Sigmoid colon (tissue), 7 donors: ENCODE measurements around the gene HTRA3. TPM values are rescaled to one million over a fixed set of nuclear protein-coding genes. Genes with fewer than 3 reads are reported as not detected.

Source experiments
- DNase-seq: peaks from one replicate; pipeline ENCODE4 v3.0.0-alpha.2; 2019
- H3K27ac ChIP-seq, 4 donors: fragments of 200-600 bp; sonication (generic); one replicate each; pipeline ENCODE4 v1.5.1; 2016 to 2019; ENCODE audit warnings: mild to moderate bottlenecking in 1 of 4
- H3K27me3 ChIP-seq, 3 donors: fragments of 200-600 bp; sonication (generic); one replicate each; pipeline ENCODE4 v1.5.1; 2019; ENCODE audit warnings: mild to moderate bottlenecking in 1 of 3
- H3K36me3 ChIP-seq, 4 donors: fragments of 200-600 bp; sonication (generic); one replicate each; pipeline ENCODE4 v1.5.1; 2016 to 2019
- H3K4me1 ChIP-seq, 4 donors: fragments of 200-600 bp; sonication (generic); one replicate each; pipeline ENCODE4 v1.5.1; 2017 to 2019
- H3K4me3 ChIP-seq, 4 donors: fragments of 200-600 bp; sonication (generic); one replicate each; pipeline ENCODE4 v1.5.1; 2017 to 2019; ENCODE audit warnings: mild to moderate bottlenecking in 2 of 4, moderate library complexity in 1 of 4
- H3K9me3 ChIP-seq, 4 donors: fragments of 200-600 bp in 3 of 4; sonication (generic) in 3 of 4; one replicate each; pipeline versions ENCODE4 v1.5.1 to v1.6.1; 2013 to 2019
- CTCF ChIP-seq, 4 experiments: fragments of 450-650 bp in 3 of 4; fragments of 200-600 bp in 1 of 4; IDR thresholded peaks; one replicate each; pipeline ENCODE4 v1.5.1; 2016 to 2019; ENCODE audit warnings: antibody characterized with exemption in 4 of 4, mild to moderate bottlenecking in 3 of 4, moderate library complexity in 2 of 4
- EP300 ChIP-seq, 4 donors: sonication (generic); formaldehyde crosslinking; IDR thresholded peaks; one replicate each; pipeline ENCODE4 v1.6.1; 2017; ENCODE audit warnings: antibody characterized with exemption in 4 of 4
- POLR2A ChIP-seq, 2 donors: fragments of 450-650 bp; IDR thresholded peaks; one replicate each; pipeline ENCODE4 v1.6.1; 2016; ENCODE audit warnings: antibody characterized with exemption in 2 of 2, mild to moderate bottlenecking in 2 of 2, moderate library complexity in 2 of 2
- POLR2AphosphoS5 ChIP-seq, 4 donors: sonication (generic); formaldehyde crosslinking; IDR thresholded peaks; one replicate each; pipeline ENCODE4 v1.6.1; 2017; ENCODE audit warnings: antibody characterized with exemption in 4 of 4
- WGBS, 2 donors: extraction: QIAGEN DNeasy Blood & Tissue Kit; methylation state at CpG; one replicate each; pipeline ENCODE4 v1.1.7; 2013; 5-methylcytosine and 5-hydroxymethylcytosine counted together
- intact Hi-C: fragments of 100-400 bp; cut with DNase I; formaldehyde crosslinking; loops from one replicate; pipeline ENCODE4 v1.15.1; 2023
- polyA plus RNA-seq, 3 donors: library from polyadenylated mRNA; stranded (reverse); fragments of 200-250 nt; gene quantifications; one replicate each; pipeline ENCODE4 v1.2.3, GENCODE V29; 2013
- total RNA-seq, 4 donors: library from RNA; depleted of rRNA; stranded (reverse); fragments of >200 nt; gene quantifications; one replicate each; pipeline ENCODE4 v1.1.0, GENCODE V29; 2016
- donor health status: healthy with polysubstance abuse.
- donor health status: Bipolar disorder and iron deficiency.
- donor health status: healthy.

Gene HTRA3
- total and polyA plus RNA-seq, 7 donors = 1.2 to 49.6 (median 14.5) TPM

- Histone ChIP-seq H3K27ac (no peak overlapping the region), H3K4me1 (peaks cover 0 to 16% (median 10%) of the 10 kb centered on the region in 4 donors), H3K27me3 (no peaks in the 10 kb centered on the region), H3K4me3 (no peak overlapping the region), H3K9me3 (peaks cover 0 to 1% (median 0%) of the 10 kb centered on the region in 4 donors), H3K36me3 (no peaks in the 10 kb centered on the region)
- no peak for DNase-seq
- 72 to 77% methylated on average over 6 of the region's 6 CpGs for WGBS, 2 donors
- intact Hi-C loops = no loop called here
- TF ChIP-seq POLR2AphosphoS5 (IDR thresholded peaks at IDR 0.05) = no peak
- no peak for TF ChIP-seq POLR2A (IDR thresholded peaks at IDR 0.05)
- TF ChIP-seq CTCF (IDR thresholded peaks at IDR 0.05) = no peak
- TF ChIP-seq EP300 (IDR thresholded peaks at IDR 0.05) = no peak
Observed at GRCh38 chr4:8329560-8329858, 60.0 kb downstream of the HTRA3 start.

- 80 to 87% methylated on average over 20 of the region's 20 CpGs for WGBS, 2 donors
- peak overlapping the region; percentile 4 to 28 (median 11) for H3K27ac ChIP-seq
- TF ChIP-seq POLR2AphosphoS5 (IDR thresholded peaks at IDR 0.05) (no peak), CTCF (IDR thresholded peaks at IDR 0.05) (no peak), POLR2A (IDR thresholded peaks at IDR 0.05) (no peak), EP300 (IDR thresholded peaks at IDR 0.05) (no peak)
- intact Hi-C loops = no loop called here
- no peaks in the 10 kb centered on the region for H3K36me3 ChIP-seq
- peaks cover 0 to 1% (median 0%) of the 10 kb centered on the region in 4 donors for H3K9me3 ChIP-seq
- peak; percentile 64 for DNase-seq
- no peak overlapping the region for H3K4me3 ChIP-seq
- no peaks in the 10 kb centered on the region for H3K27me3 ChIP-seq
- peaks cover 0 to 16% (median 10%) of the 10 kb centered on the region in 4 donors for H3K4me1 ChIP-seq
Observed at GRCh38 chr4:8329859-8330761, 60.6 kb downstream of the HTRA3 start.

GRCh38 chr4:8330821-8331574 lies 61.4 kb downstream of the HTRA3 start:
- H3K27me3 ChIP-seq = no peaks in the 10 kb centered on the region
- TF ChIP-seq CTCF (IDR thresholded peaks at IDR 0.05) (no peak), POLR2A (IDR thresholded peaks at IDR 0.05) (no peak), POLR2AphosphoS5 (IDR thresholded peaks at IDR 0.05) (peak in 3 of 4 donors; percentile 44 to 62 (median 47)), EP300 (IDR thresholded peaks at IDR 0.05) (peak in 1 of 4 donors; percentile 39)
- H3K4me3 ChIP-seq = no peak overlapping the region
- intact Hi-C loops = no loop called here
- peaks cover 0 to 16% (median 10%) of the 10 kb centered on the region in 4 donors for H3K4me1 ChIP-seq
- H3K27ac ChIP-seq = peak overlapping the region; percentile 4 to 28 (median 11)
- no peaks in the 10 kb centered on the region for H3K36me3 ChIP-seq
- DNase-seq = peak; percentile 81
- 65 to 67% methylated on average over 15 of the region's 15 CpGs for WGBS, 2 donors
- H3K9me3 ChIP-seq = peaks cover 0 to 1% (median 0%) of the 10 kb centered on the region in 4 donors

GRCh38 chr4:8331575-8331955 lies 62.0 kb downstream of the HTRA3 start:
- peaks cover 0 to 16% (median 10%) of the 10 kb centered on the region in 4 donors for H3K4me1 ChIP-seq
- peak overlapping the region in 2 of 4 donors; percentile 11 to 28 for H3K27ac ChIP-seq
- intact Hi-C loops = no loop called here
- H3K27me3 ChIP-seq = no peaks in the 10 kb centered on the region
- TF ChIP-seq EP300 (IDR thresholded peaks at IDR 0.05) (no peak), CTCF (IDR thresholded peaks at IDR 0.05) (no peak), POLR2AphosphoS5 (IDR thresholded peaks at IDR 0.05) (no peak), POLR2A (IDR thresholded peaks at IDR 0.05) (no peak)
- no peak overlapping the region for H3K4me3 ChIP-seq
- no peaks in the 10 kb centered on the region for H3K36me3 ChIP-seq
- peak; percentile 34 for DNase-seq
- WGBS, 2 donors = 79 to 83% methylated on average over 6 of the region's 6 CpGs
- H3K9me3 ChIP-seq = peaks cover 0 to 1% (median under 1%) of the 10 kb centered on the region in 4 donors
